Astrocyte (in vitro differentiated cells and primary cell): ENCODE data around the gene DRGX. TPM values are rescaled to one million over a fixed set of nuclear protein-coding genes. Genes with fewer than 3 reads are reported as not detected.

ENCODE experiments used
- DNase-seq: peaks from one replicate; pipeline ENCODE4 v3.0.0-alpha.2; 2010; ENCODE audit warnings: low read depth
- FAIRE-seq: peaks from 2 replicates; lab custom pipeline; 2011; peaks lifted over from hg19 to GRCh38; lab: Jason Lieb, UNC
- H2AFZ ChIP-seq: 2 replicates; pipeline ENCODE4 v1.6.0; 2012; ENCODE audit warnings: low read depth, low read length, inconsistent platforms
- H3K27ac ChIP-seq: 2 replicates; pipeline ENCODE4 v1.5.1; 2011; ENCODE audit warnings: low read depth, low read length, inconsistent platforms
- H3K27me3 ChIP-seq: 2 replicates; pipeline ENCODE4 v1.6.0; 2011; ENCODE audit warnings: low read length, inconsistent platforms; ENCODE audit not compliant: insufficient read depth
- H3K36me3 ChIP-seq: 2 replicates; pipeline ENCODE4 v1.5.1; 2011; ENCODE audit warnings: low read length, inconsistent platforms; ENCODE audit not compliant: insufficient read depth
- H3K4me1 ChIP-seq: 2 replicates; pipeline ENCODE4 v1.5.1; 2011; ENCODE audit warnings: low read length, inconsistent platforms; ENCODE audit not compliant: insufficient read depth
- H3K4me2 ChIP-seq: 2 replicates; pipeline ENCODE4 v1.6.0; 2012; ENCODE audit warnings: low read length, inconsistent platforms
- H3K4me3 ChIP-seq: 2 replicates; pipeline ENCODE4 v1.5.1; 2011; ENCODE audit warnings: low read depth, mild to moderate bottlenecking, low read length, inconsistent platforms; ENCODE audit not compliant: insufficient read depth
- H3K79me2 ChIP-seq: 2 replicates; pipeline ENCODE4 v1.6.0; 2012; ENCODE audit warnings: mild to moderate bottlenecking, low read length, inconsistent platforms; ENCODE audit not compliant: insufficient read depth
- H3K9ac ChIP-seq: 2 replicates; pipeline ENCODE4 v1.6.0; 2012; ENCODE audit warnings: mild to moderate bottlenecking, low read length, inconsistent platforms
- H3K9me3 ChIP-seq: 2 replicates; pipeline ENCODE4 v1.5.1; 2012; ENCODE audit warnings: low read depth, mild to moderate bottlenecking, low read length, inconsistent platforms; ENCODE audit not compliant: insufficient read depth
- H4K20me1 ChIP-seq: 2 replicates; pipeline ENCODE4 v1.6.0; 2012; ENCODE audit warnings: low read length, inconsistent platforms; ENCODE audit not compliant: insufficient read depth
- H3K27ac Mint-ChIP-seq: one replicate; pipeline ENCODE4 v1.8.0; 2021; ENCODE audit warnings: mild to moderate bottlenecking, mixed read lengths; ENCODE audit not compliant: unreplicated experiment
- H3K27me3 Mint-ChIP-seq: one replicate; pipeline ENCODE4 v1.8.0; 2021; ENCODE audit warnings: low read depth, mixed read lengths; ENCODE audit not compliant: unreplicated experiment
- H3K36me3 Mint-ChIP-seq: one replicate; pipeline ENCODE4 v1.8.0; 2021; ENCODE audit warnings: low read depth, mixed read lengths; ENCODE audit not compliant: unreplicated experiment
- H3K4me1 Mint-ChIP-seq: one replicate; pipeline ENCODE4 v1.8.0; 2021; ENCODE audit warnings: low read depth, mixed read lengths; ENCODE audit not compliant: unreplicated experiment
- H3K4me3 Mint-ChIP-seq: one replicate; pipeline ENCODE4 v1.8.0; 2021; ENCODE audit warnings: mild to moderate bottlenecking, moderate library complexity, mixed read lengths; ENCODE audit not compliant: unreplicated experiment
- H3K9me3 Mint-ChIP-seq: one replicate; pipeline ENCODE4 v1.8.0; 2021; ENCODE audit warnings: mild to moderate bottlenecking, mixed read lengths; ENCODE audit not compliant: unreplicated experiment
- EZH2 ChIP-seq: IDR thresholded peaks from 2 replicates; pipeline ENCODE4 v1.6.1; 2012; ENCODE audit warnings: mild to moderate bottlenecking, low read length, inconsistent platforms; ENCODE audit not compliant: insufficient read depth
- total RNA-seq: library from RNA; stranded (reverse); gene quantifications from 2 replicates; pipeline ENCODE4 v1.2.1, GENCODE V29; 2021
- TF ChIP-seq, protein P1 (sequence below): IDR thresholded peaks from 2 replicates; pipeline ENCODE4 v1.5.1; 2011; ENCODE audit warnings: low read depth, mild to moderate bottlenecking, inconsistent platforms, low read length, moderate library complexity; ENCODE audit not compliant: insufficient read depth

DRGX gene
- total RNA-seq, 1 donor from 2014 or later, result not detected

DNA sequence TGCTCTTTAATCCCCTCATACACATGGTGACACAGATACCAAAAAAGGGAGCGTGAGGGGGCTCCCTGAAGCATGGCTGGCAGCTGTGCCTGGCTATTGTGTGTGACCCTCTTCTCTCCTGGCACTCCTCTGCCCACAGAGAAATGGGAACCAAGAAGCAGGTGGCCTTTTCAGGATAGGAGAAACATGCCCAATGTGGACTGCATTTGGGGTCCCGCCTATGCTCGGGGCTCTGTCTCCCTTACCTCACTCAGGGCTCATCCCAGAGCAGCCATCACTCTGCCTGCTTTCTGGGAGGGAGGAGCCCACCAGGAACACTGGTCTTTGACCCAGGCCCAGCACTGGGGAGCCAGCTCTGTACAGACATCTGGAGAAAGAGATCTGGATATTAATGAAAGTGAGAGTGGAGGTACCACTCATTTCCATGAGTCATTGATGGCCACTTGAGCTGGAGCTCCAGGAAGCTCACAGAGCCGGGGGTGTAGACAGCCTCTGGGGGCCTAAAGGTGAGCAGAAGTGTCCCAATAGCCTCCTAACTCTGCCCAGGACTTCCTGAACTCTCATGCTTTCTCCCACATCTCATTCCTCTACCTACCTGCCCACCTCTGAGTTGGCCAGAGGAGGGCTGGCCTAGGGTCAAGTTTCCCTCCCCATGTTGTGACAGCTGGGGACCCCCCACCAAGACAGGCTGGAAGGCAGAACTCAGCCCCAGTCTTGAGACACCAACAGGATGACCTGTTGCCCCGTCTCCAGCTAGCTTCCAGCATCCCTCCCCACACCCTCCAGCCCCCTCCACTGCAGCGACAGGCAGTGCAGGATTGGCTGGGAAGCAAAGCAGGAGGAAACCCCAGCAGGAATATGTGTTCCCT is 42.6 kb downstream of the DRGX start:
- Histone ChIP-seq H3K27me3 (no peaks in the 10 kb centered on the region), H2AFZ (no peak overlapping the region), H3K9me3 (no peaks in the 10 kb centered on the region), H3K4me2 (no peak overlapping the region), H3K79me2 (no peaks in the 10 kb centered on the region), H3K4me3 (no peak overlapping the region), H3K36me3 (no peaks in the 10 kb centered on the region), H3K4me1 (no peaks in the 10 kb centered on the region), H4K20me1 (no peaks in the 10 kb centered on the region), H3K27ac (no peak overlapping the region), H3K9ac (no peak overlapping the region)
- Mint-ChIP-seq H3K27me3 (peaks cover 14% of the 10 kb centered on the region), H3K4me1 (no peaks in the 10 kb centered on the region), H3K36me3 (no peaks in the 10 kb centered on the region), H3K9me3 (no peaks in the 10 kb centered on the region), H3K27ac (no peak overlapping the region), H3K4me3 (no peak overlapping the region)
- no peak for TF ChIP-seq EZH2
- TF ChIP-seq, protein P1, sequence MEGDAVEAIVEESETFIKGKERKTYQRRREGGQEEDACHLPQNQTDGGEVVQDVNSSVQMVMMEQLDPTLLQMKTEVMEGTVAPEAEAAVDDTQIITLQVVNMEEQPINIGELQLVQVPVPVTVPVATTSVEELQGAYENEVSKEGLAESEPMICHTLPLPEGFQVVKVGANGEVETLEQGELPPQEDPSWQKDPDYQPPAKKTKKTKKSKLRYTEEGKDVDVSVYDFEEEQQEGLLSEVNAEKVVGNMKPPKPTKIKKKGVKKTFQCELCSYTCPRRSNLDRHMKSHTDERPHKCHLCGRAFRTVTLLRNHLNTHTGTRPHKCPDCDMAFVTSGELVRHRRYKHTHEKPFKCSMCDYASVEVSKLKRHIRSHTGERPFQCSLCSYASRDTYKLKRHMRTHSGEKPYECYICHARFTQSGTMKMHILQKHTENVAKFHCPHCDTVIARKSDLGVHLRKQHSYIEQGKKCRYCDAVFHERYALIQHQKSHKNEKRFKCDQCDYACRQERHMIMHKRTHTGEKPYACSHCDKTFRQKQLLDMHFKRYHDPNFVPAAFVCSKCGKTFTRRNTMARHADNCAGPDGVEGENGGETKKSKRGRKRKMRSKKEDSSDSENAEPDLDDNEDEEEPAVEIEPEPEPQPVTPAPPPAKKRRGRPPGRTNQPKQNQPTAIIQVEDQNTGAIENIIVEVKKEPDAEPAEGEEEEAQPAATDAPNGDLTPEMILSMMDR, result no peak
- no peak for DNase-seq
- no peak for FAIRE-seq

DNA sequence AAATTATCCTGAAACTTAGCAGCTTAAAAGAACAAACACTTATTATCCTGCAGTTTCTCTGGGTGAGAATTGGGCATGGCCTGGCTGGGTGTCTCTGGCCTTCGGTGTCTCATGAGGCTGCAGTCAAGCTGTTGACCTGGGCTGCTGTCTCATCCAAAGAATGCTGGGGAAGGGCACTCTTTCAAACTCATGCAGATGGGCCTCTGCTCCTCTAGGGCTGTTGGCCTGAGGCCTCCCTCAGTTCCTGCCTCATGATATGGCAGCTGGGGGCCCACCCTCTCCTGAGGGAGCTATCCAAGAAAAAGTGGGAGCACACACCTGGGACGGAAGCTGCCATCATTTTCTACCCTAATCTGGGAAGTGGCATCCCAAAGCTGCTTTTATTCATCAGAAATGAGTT is 43.6 kb downstream of the DRGX start:
- no peak for TF ChIP-seq EZH2
- TF ChIP-seq, protein P1, result no peak
- Histone ChIP-seq H3K9ac (no peak overlapping the region), H2AFZ (no peak overlapping the region), H3K4me2 (no peak overlapping the region), H3K79me2 (no peaks in the 10 kb centered on the region), H3K36me3 (no peaks in the 10 kb centered on the region), H3K9me3 (no peaks in the 10 kb centered on the region), H3K27ac (no peak overlapping the region), H3K4me3 (no peak overlapping the region), H3K27me3 (no peaks in the 10 kb centered on the region), H4K20me1 (no peaks in the 10 kb centered on the region), H3K4me1 (no peaks in the 10 kb centered on the region)
- no peak for FAIRE-seq
- no peak overlapping the region for H3K27ac Mint-ChIP-seq
- H3K4me3 Mint-ChIP-seq, result no peak overlapping the region
- H3K36me3 Mint-ChIP-seq, result no peaks in the 10 kb centered on the region
- H3K4me1 Mint-ChIP-seq, result no peaks in the 10 kb centered on the region
- DNase-seq, result no peak
- H3K9me3 Mint-ChIP-seq, result no peaks in the 10 kb centered on the region
- peaks cover 15% of the 10 kb centered on the region for H3K27me3 Mint-ChIP-seq

DNA sequence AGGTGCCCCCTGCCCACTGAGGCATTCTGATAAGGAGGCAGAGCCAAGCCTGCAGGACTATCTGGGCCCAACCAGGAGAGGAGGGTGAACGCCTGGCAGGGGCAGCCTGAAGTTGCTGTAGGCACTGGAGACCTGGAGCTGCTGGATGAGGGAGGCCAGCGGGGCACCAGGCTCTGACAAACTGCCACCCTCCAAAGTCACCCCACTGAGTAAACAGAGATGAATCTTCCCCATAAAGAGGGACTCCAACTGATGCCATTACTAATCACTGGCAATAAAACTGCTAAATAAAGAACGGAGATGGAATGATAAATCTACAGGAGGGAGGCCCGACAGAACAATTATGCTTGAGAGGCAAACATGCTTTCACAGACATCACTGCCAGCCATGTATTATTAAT is 44.2 kb downstream of the DRGX start:
- H3K4me2 ChIP-seq, result no peak overlapping the region
- H3K27ac Mint-ChIP-seq, result no peak overlapping the region
- no peaks in the 10 kb centered on the region for H3K4me1 ChIP-seq
- no peak overlapping the region for H3K27ac ChIP-seq
- no peaks in the 10 kb centered on the region for H4K20me1 ChIP-seq
- no peaks in the 10 kb centered on the region for H3K27me3 ChIP-seq
- H2AFZ ChIP-seq, result no peak overlapping the region
- no peak for TF ChIP-seq EZH2
- TF ChIP-seq, protein P1, result no peak
- no peak overlapping the region for H3K4me3 ChIP-seq
- no peaks in the 10 kb centered on the region for H3K9me3 Mint-ChIP-seq
- H3K27me3 Mint-ChIP-seq, result peaks cover 17% of the 10 kb centered on the region
- H3K4me1 Mint-ChIP-seq, result no peaks in the 10 kb centered on the region
- no peaks in the 10 kb centered on the region for H3K79me2 ChIP-seq
- no peak overlapping the region for H3K4me3 Mint-ChIP-seq
- H3K9me3 ChIP-seq, result no peaks in the 10 kb centered on the region
- no peak overlapping the region for H3K9ac ChIP-seq
- FAIRE-seq (no peak), DNase-seq (no peak)
- H3K36me3 Mint-ChIP-seq, result no peaks in the 10 kb centered on the region
- no peaks in the 10 kb centered on the region for H3K36me3 ChIP-seq
